Upper lobe of left lung (tissue), 6 donors: ENCODE data around the gene MEP1B. TPM values are rescaled to one million over a fixed set of nuclear protein-coding genes. Genes with fewer than 3 reads are reported as not detected.
A peak's percentile ranks its signal among the peaks of the same experiment; 100 is the strongest.
"Not testable (repeated sequence)": the region's sequence is repeated elsewhere in the genome, so short reads cannot be mapped to it uniquely, and the experiment has no call there.

Source experiments
- ATAC-seq, 2 donors: fragments of 200-7000 bp; cut with Tn5 transposase; one replicate each; pipeline ENCODE4 v1.9.1; 2022; ENCODE audit warnings: mild to moderate bottlenecking in 2 of 2, moderate library complexity in 2 of 2; ENCODE audit not compliant: low FRiP score in 2 of 2
- DNase-seq, 2 donors: peaks; one replicate each; pipeline ENCODE4 v3.0.0-alpha.2; 2019 to 2020
- H3K27ac ChIP-seq, 4 donors: fragments of 200-600 bp; sonication (generic); one replicate each; pipeline ENCODE4 v1.5.1; 2016 to 2019
- H3K27me3 ChIP-seq, 4 donors: fragments of 200-600 bp; sonication (generic); one replicate each; pipeline ENCODE4 v1.5.1; 2017 to 2019
- H3K36me3 ChIP-seq, 4 donors: fragments of 200-600 bp; sonication (generic); one replicate each; pipeline ENCODE4 v1.5.1; 2016 to 2019
- H3K4me1 ChIP-seq, 4 donors: fragments of 200-600 bp; sonication (generic); one replicate each; pipeline ENCODE4 v1.5.1; 2018 to 2019
- H3K4me3 ChIP-seq, 4 donors: fragments of 200-600 bp; sonication (generic); one replicate each; pipeline ENCODE4 v1.5.1; 2017 to 2019; ENCODE audit warnings: mild to moderate bottlenecking in 2 of 4, moderate library complexity in 1 of 4
- H3K9me3 ChIP-seq, 4 donors: fragments of 200-600 bp; sonication (generic); one replicate each; pipeline ENCODE4 v1.5.1; 2018 to 2019
- CTCF ChIP-seq, 6 experiments: fragments of 450-650 bp in 4 of 6; fragments of 200-600 bp in 2 of 6; sonication (generic) in 2 of 6; IDR thresholded peaks; one replicate each; pipeline ENCODE4 v1.5.1; 2016 to 2019; ENCODE audit warnings: antibody characterized with exemption in 6 of 6
- EP300 ChIP-seq, 4 donors: sonication (generic); formaldehyde crosslinking; IDR thresholded peaks; one replicate each; pipeline ENCODE4 v1.5.1; 2017; ENCODE audit warnings: antibody characterized with exemption in 4 of 4, control low read depth in 2 of 4
- POLR2A ChIP-seq, 4 donors: fragments of 450-650 bp; IDR thresholded peaks; one replicate each; pipeline ENCODE4 v1.5.1; 2016 to 2017; ENCODE audit warnings: antibody characterized with exemption in 4 of 4, mild to moderate bottlenecking in 2 of 4
- POLR2AphosphoS5 ChIP-seq, 2 donors: sonication (generic); formaldehyde crosslinking; IDR thresholded peaks; one replicate each; pipeline ENCODE4 v1.5.1; 2017; ENCODE audit warnings: antibody characterized with exemption in 2 of 2
- WGBS, 2 donors: methylation state at CpG; one replicate each; pipeline ENCODE4 v1.1.5; 2017 to 2018; 5-methylcytosine and 5-hydroxymethylcytosine counted together
- total RNA-seq, 6 donors: library from RNA; depleted of rRNA in 4 of 6; stranded (reverse); fragments of >200 nt in 4 of 6; gene quantifications; one replicate each; pipeline versions ENCODE4 v1.1.0 to v1.2.1, GENCODE V29; 2016 to 2021
- donor health status: DM: no; HTN: no; CAD: no; lungs with moderate emphysema.
- donor health status: DM: no; HTN: yes; CAD: no; lungs with severe emphysema.

The MEP1B gene
- total RNA-seq, 6 donors from 2014 or later: not detected

GRCh38 chr18:32219431-32220018 lies 29.7 kb downstream of the MEP1B start:
- DNase-seq: no peak
- no peak overlapping the region for H3K4me3 ChIP-seq
- WGBS, 2 donors: 77 to 78% methylated on average over 3 of the region's 3 CpGs
- H3K36me3 ChIP-seq: no peaks in the 10 kb centered on the region
- no peaks in the 10 kb centered on the region for H3K27me3 ChIP-seq
- TF ChIP-seq CTCF (IDR thresholded peaks at IDR 0.05): no peak
- TF ChIP-seq POLR2AphosphoS5 (IDR thresholded peaks at IDR 0.05): no peak
- no peak for TF ChIP-seq EP300 (IDR thresholded peaks at IDR 0.05)
- TF ChIP-seq POLR2A (IDR thresholded peaks at IDR 0.05): no peak
- no peaks in the 10 kb centered on the region for H3K4me1 ChIP-seq
- no peak for ATAC-seq
- H3K27ac ChIP-seq: no peak overlapping the region
- H3K9me3 ChIP-seq: no peaks in the 10 kb centered on the region

GRCh38 chr18:32233348-32233747 lies 43.5 kb downstream of the MEP1B start:
- not testable (repeated sequence) for H3K4me3 ChIP-seq, ATAC-seq, H3K27ac ChIP-seq, H3K4me1 ChIP-seq, H3K27me3 ChIP-seq, H3K9me3 ChIP-seq, H3K36me3 ChIP-seq
- 94 to 97% methylated on average over 11 to 15 of the region's 15 CpGs for WGBS, 2 donors
- DNase-seq: peak in 1 of 2 donors; percentile 40

DNA sequence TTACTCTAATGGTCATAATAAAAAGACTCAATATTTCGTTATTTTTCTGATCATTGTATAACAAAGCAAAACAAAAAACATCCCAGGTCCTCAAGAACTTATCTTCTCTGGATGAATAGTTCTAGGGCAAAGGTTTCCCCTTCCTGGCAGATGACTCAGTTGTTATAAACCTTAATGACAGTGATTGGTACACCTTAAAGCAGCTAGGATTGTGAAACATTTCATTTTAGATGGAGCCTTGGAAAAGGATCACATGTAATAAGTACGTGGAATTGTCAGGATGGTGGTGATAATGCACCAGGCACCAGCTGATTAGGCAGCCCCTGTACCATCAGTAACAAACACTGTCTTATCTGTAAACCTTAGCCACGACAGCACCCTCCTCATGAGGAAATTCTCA lies 47.2 kb downstream of the MEP1B start:
- Histone ChIP-seq H3K9me3 (no peaks in the 10 kb centered on the region), H3K36me3 (no peaks in the 10 kb centered on the region), H3K4me3 (no peak overlapping the region), H3K4me1 (no peaks in the 10 kb centered on the region), H3K27ac (no peak overlapping the region), H3K27me3 (no peaks in the 10 kb centered on the region)
- ATAC-seq (no peak), DNase-seq (no peak)
- TF ChIP-seq EP300 (IDR thresholded peaks at IDR 0.05): no peak
- TF ChIP-seq POLR2A (IDR thresholded peaks at IDR 0.05): no peak
- TF ChIP-seq POLR2AphosphoS5 (IDR thresholded peaks at IDR 0.05): no peak
- TF ChIP-seq CTCF (IDR thresholded peaks at IDR 0.05): no peak
- 66 to 70% methylated on average over 3 of the region's 3 CpGs for WGBS, 2 donors

DNA sequence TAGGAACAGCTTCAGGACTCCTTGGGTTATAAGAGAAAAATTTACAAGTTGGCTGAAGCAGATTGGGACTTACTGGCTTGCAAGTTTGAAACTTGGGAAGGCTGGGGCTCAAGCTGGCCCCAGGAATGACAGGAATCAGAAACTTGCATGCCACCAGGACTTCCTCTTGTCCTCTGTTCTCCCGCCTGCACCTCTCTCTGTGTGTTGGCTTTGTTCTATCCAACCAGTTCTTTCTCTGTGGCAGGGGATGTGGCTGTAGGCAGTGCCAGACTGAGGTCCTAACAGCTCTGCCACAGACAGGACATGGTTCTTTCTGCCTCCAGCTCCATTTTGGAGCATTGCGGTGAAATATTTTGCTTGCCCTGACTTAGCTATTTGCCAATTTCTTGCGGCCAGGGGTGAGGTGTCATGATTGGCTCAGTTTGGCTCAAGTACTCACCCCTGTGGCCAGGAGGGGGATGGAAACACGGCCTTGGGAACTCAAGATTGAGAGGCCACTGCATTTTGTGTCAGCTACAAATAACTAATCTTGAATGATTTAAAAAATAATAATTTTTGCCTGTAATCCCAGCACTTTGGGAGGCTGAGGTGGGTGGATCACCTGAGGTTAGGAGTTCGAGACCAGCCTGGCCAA lies 48.9 kb downstream of the MEP1B start:
- no peak for TF ChIP-seq CTCF (IDR thresholded peaks at IDR 0.05)
- TF ChIP-seq POLR2AphosphoS5 (IDR thresholded peaks at IDR 0.05): no peak
- TF ChIP-seq EP300 (IDR thresholded peaks at IDR 0.05): no peak
- no peak for TF ChIP-seq POLR2A (IDR thresholded peaks at IDR 0.05)
- WGBS, 2 donors: 83 to 89% methylated on average over 5 of the region's 5 CpGs
- Histone ChIP-seq H3K27me3 (no peaks in the 10 kb centered on the region), H3K4me1 (no peaks in the 10 kb centered on the region), H3K27ac (no peak overlapping the region), H3K36me3 (no peaks in the 10 kb centered on the region), H3K9me3 (no peaks in the 10 kb centered on the region), H3K4me3 (no peak overlapping the region)
- no peak for ATAC-seq
- DNase-seq: no peak

GRCh38 chr18:32242395-32242794 lies 52.6 kb downstream of the MEP1B start:
- H3K4me1 ChIP-seq: no peaks in the 10 kb centered on the region
- no peak overlapping the region for H3K27ac ChIP-seq
- no peak overlapping the region for H3K4me3 ChIP-seq
- DNase-seq (no peak), ATAC-seq (no peak)
- no peak for TF ChIP-seq POLR2AphosphoS5 (IDR thresholded peaks at IDR 0.05)
- TF ChIP-seq CTCF (IDR thresholded peaks at IDR 0.05): no peak
- TF ChIP-seq POLR2A (IDR thresholded peaks at IDR 0.05): no peak
- no peak for TF ChIP-seq EP300 (IDR thresholded peaks at IDR 0.05)
- no peaks in the 10 kb centered on the region for H3K36me3 ChIP-seq
- H3K9me3 ChIP-seq: no peaks in the 10 kb centered on the region
- H3K27me3 ChIP-seq: no peaks in the 10 kb centered on the region
- 80 to 87% methylated on average over 2 of the region's 2 CpGs for WGBS, 2 donors
